Mammary epithelial cell (primary cell): Measurements from ENCODE around the gene EPHB3.

ENCODE experiments used
- CTCF ChIP-seq, 2 donors: IDR thresholded peaks in 1 of 2; conservative IDR thresholded peaks in 1 of 2; 2 replicates each; pipeline ENCODE4 v1.5.1; 2011 to 2012; ENCODE audit warnings: inconsistent platforms in 2 of 2, low read length in 2 of 2, mild to moderate bottlenecking in 2 of 2, control low read depth in 1 of 2, low read depth in 1 of 2; ENCODE audit not compliant: insufficient read depth in 1 of 2; ENCODE audit errors: extremely low read depth in 1 of 2
- EZH2 ChIP-seq: IDR thresholded peaks from 2 replicates; pipeline ENCODE4 v1.6.1; 2012; ENCODE audit warnings: low read length, inconsistent platforms, borderline replicate concordance

GRCh38 chr3:184591789-184592188 is 30.2 kb downstream of the EPHB3 start:
- TF ChIP-seq CTCF (conservative IDR thresholded peaks at IDR 0.05 in 1 of 2, IDR thresholded peaks at IDR 0.05 in 1 of 2; ENCODE audit: extremely low read depth in 1 of 2, insufficient read depth in 1 of 2, low read depth in 1 of 2, low read length in 2 of 2) (no peak), EZH2 (no peak)
